ENCODE results near the gene PLA2G2D. TPM values are rescaled to one million over a fixed set of nuclear protein-coding genes. Genes with fewer than 3 reads are reported as not detected.

Gene PLA2G2D
- polyA plus RNA-seq, 1 donor from 2014 or later = 10.1 TPM

Other genes with a start within 250 kb of the PLA2G2D start
- gene OTUD3, start 237.1 kb downstream of the PLA2G2D start, polyA plus RNA-seq = 2.9 TPM
- not detected for gene PLA2G2E, start 195.9 kb downstream of the PLA2G2D start, polyA plus RNA-seq
- gene PLA2G2A, start 139.9 kb downstream of the PLA2G2D start, polyA plus RNA-seq = not detected
- not detected for gene PLA2G5, start 49.3 kb downstream of the PLA2G2D start, polyA plus RNA-seq
- not detected for gene PLA2G2F, start 19.8 kb upstream of the PLA2G2D start, polyA plus RNA-seq
- gene UBXN10, start 66.6 kb upstream of the PLA2G2D start, polyA plus RNA-seq = 0.39 TPM
- gene PLA2G2C, start 67.0 kb upstream of the PLA2G2D start, polyA plus RNA-seq = not detected
- not detected for gene VWA5B1, start 171.3 kb upstream of the PLA2G2D start, polyA plus RNA-seq

All from IgD-negative memory B cell (primary cell).